ENCODE measurements around the gene AKAP13. TPM values are rescaled to one million over a fixed set of nuclear protein-coding genes. Genes with fewer than 3 reads are reported as not detected.

Gene AKAP13
- total and polyA plus RNA-seq, 2 of the 13 experiments (the other 11 are each of a cell fraction or from before 2014, with no cell fraction given): 6.7 to 27.1 TPM

- Histone ChIP-seq H3K9ac (ENCODE audit: insufficient read depth, low read depth, low read length) (no peak overlapping the region), H4K20me1 (ENCODE audit: insufficient read depth, low read length) (no peaks in the 10 kb centered on the region), H3K9me3 (ENCODE audit: low read length) (no peaks in the 10 kb centered on the region), H2AFZ (ENCODE audit: low read length) (no peak overlapping the region), H3K36me3 (replicated peaks in 1 of 2; ENCODE audit: control insufficient read depth in 1 of 2, insufficient read depth in 2 of 2, low read length in 2 of 2) (no peaks in the 10 kb centered on the region; a peak in 3 of 5 replicates), H3K27me3 (ENCODE audit: control insufficient read depth in 1 of 2, insufficient read depth in 2 of 2, low read length in 2 of 2) (no peaks in the 10 kb centered on the region), H3K27ac (ENCODE audit: extremely low read length, insufficient read depth, low read length) (no peak overlapping the region), H3K4me3 (replicated peaks in 1 of 3; ENCODE audit: insufficient read depth in 1 of 3, low read depth in 2 of 3, low read length in 3 of 3) (no peak overlapping the region), H3K79me2 (ENCODE audit: insufficient read depth, low read length) (no peaks in the 10 kb centered on the region), H3K4me2 (ENCODE audit: low read depth, low read length) (no peak overlapping the region), H3K4me1 (ENCODE audit: insufficient read depth, low read length) (peaks cover 10% of the 10 kb centered on the region; the same call in 1 of the 2 replicates)
- POLR2A ChIA-PET: no interaction called here
- DNase-seq (ENCODE audit: low spot score) (no peak), FAIRE-seq (no peak), ATAC-seq (no peak)
- no peak for TF ChIP-seq ZNF136 (CRISPR knock-in tag; IDR thresholded peaks at IDR 0.05; ENCODE audit: low read depth)
- TF ChIP-seq MAFG (CRISPR knock-in tag; IDR thresholded peaks at IDR 0.05): no peak
- no peak for TF ChIP-seq PAF1 (CRISPR knock-in tag; IDR thresholded peaks at IDR 0.05)
- no peak for TF ChIP-seq IRX3 (CRISPR knock-in tag; IDR thresholded peaks at IDR 0.05; ENCODE audit: borderline replicate concordance, low read depth)
- TF ChIP-seq ZNF770 (CRISPR knock-in tag; IDR thresholded peaks at IDR 0.05): no peak
- no peak for TF ChIP-seq CENPBD1 (CRISPR knock-in tag; IDR thresholded peaks at IDR 0.05; ENCODE audit: borderline replicate concordance, low read depth)
- WGBS (ENCODE audit: low lambda C conversion rate): 95% methylated on average over 3 of the region's 3 CpGs
- CTCF ChIA-PET (ENCODE audit: low intra/inter-chr PET ratio, low total read pairs): no interaction called here
- intact Hi-C loops (cut with micrococcal nuclease; ENCODE audit: unreplicated experiment): no loop called here
- in situ Hi-C loops (cut with HindIII; ENCODE audit: extremely low pct_ligation_motif_present, low pct_unique_long_range_greater_than_20kb): loop anchor here (25.0 kb wide), 1 partner anchor 413 kb away; no protein-coding TSS in a partner anchor
- no TSS peak for BruUV-seq (replicated peaks)
Observed at GRCh38 chr15:85700767-85701166, 320.4 kb downstream of the AKAP13 start.
